ENCODE measurements around the gene HOXD13. TPM values are rescaled to one million over a fixed set of nuclear protein-coding genes. Genes with fewer than 3 reads are reported as not detected.

HOXD13 gene
- total and polyA plus RNA-seq, 2 donors (not counting 1 experiment from before 2014, with no cell fraction given) = not detected

DNA sequence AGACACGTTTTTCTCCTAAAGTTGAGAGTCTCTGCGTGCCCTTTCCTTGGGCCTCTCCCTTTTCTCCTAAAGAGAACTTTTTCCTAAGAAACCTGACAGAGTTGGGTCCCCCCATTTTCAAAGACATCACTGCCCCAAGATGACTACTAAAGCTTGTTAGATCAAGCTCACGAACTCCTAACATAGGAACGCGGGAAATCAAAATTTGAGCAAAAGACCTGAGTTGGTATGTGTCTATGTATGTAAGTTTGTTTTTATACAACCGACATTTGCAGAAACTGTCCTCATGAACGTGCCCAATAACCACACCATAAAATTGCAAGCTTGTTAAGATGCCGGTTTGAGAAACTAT, 1.4 kb downstream of the HOXD13 start:
- Histone ChIP-seq H3K4me2 (ENCODE audit: extremely low read depth, insufficient read depth, low read length) (no peak overlapping the region), H4K20me1 (ENCODE audit: control insufficient read depth, extremely low read depth, insufficient read depth, low read length) (no peaks in the 10 kb centered on the region), H3K4me3 (replicated peaks in 1 of 4; ENCODE audit: control extremely low read depth in 1 of 4, insufficient read depth in 1 of 4, low read depth in 3 of 4, low read length in 4 of 4) (no peak overlapping the region), H3K36me3 (ENCODE audit: control insufficient read depth, insufficient read depth, low read length) (no peaks in the 10 kb centered on the region), H3K27me3 (ENCODE audit: control insufficient read depth, insufficient read depth, low read length) (peaks cover 84% of the 10 kb centered on the region), H2AFZ (ENCODE audit: low read length) (no peak overlapping the region), H3K27ac (ENCODE audit: insufficient read depth, low read length) (no peak overlapping the region), H3K9ac (ENCODE audit: insufficient read depth, low read length) (no peak overlapping the region), H3K4me1 (ENCODE audit: control insufficient read depth, extremely low read depth, insufficient read depth, low read length) (no peaks in the 10 kb centered on the region), H3K9me3 (ENCODE audit: control insufficient read depth, insufficient read depth, low read depth, low read length) (no peaks in the 10 kb centered on the region), H3K79me2 (ENCODE audit: control insufficient read depth, insufficient read depth, low read length) (no peaks in the 10 kb centered on the region)
- DNase-seq (ENCODE audit: low read depth in 2 of 2) = no peak
- TF ChIP-seq EZH2 (IDR thresholded peaks at IDR 0.05; ENCODE audit: low read length, missing control alignments) = no peak
- TF ChIP-seq, protein P1, sequence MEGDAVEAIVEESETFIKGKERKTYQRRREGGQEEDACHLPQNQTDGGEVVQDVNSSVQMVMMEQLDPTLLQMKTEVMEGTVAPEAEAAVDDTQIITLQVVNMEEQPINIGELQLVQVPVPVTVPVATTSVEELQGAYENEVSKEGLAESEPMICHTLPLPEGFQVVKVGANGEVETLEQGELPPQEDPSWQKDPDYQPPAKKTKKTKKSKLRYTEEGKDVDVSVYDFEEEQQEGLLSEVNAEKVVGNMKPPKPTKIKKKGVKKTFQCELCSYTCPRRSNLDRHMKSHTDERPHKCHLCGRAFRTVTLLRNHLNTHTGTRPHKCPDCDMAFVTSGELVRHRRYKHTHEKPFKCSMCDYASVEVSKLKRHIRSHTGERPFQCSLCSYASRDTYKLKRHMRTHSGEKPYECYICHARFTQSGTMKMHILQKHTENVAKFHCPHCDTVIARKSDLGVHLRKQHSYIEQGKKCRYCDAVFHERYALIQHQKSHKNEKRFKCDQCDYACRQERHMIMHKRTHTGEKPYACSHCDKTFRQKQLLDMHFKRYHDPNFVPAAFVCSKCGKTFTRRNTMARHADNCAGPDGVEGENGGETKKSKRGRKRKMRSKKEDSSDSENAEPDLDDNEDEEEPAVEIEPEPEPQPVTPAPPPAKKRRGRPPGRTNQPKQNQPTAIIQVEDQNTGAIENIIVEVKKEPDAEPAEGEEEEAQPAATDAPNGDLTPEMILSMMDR (conservative IDR thresholded peaks at IDR 0.05 in 1 of 2, IDR thresholded peaks at IDR 0.05 in 1 of 2; ENCODE audit: low read depth in 1 of 2, low read length in 2 of 2) = no peak

DNA sequence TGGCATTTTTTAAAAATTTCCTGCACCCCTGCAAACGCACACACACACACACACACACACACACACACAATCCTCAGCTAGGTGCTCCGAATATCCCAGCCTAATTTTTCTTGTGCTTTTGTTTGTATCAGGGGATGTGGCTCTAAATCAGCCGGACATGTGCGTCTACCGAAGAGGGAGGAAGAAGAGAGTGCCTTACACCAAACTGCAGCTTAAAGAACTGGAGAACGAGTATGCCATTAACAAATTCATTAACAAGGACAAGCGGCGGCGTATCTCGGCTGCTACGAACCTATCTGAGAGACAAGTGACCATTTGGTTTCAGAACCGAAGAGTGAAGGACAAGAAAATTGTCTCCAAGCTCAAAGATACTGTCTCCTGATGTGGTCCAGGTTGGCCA, 1.8 kb downstream of the HOXD13 start:
- no peaks in the 10 kb centered on the region for H3K36me3 ChIP-seq (ENCODE audit: control insufficient read depth, insufficient read depth, low read length)
- no peaks in the 10 kb centered on the region for H4K20me1 ChIP-seq (ENCODE audit: control insufficient read depth, extremely low read depth, insufficient read depth, low read length)
- no peak overlapping the region for H3K27ac ChIP-seq (ENCODE audit: insufficient read depth, low read length)
- H2AFZ ChIP-seq (ENCODE audit: low read length) = no peak overlapping the region
- no peak for DNase-seq (ENCODE audit: low read depth in 2 of 2)
- H3K4me1 ChIP-seq (ENCODE audit: control insufficient read depth, extremely low read depth, insufficient read depth, low read length) = no peaks in the 10 kb centered on the region
- no peaks in the 10 kb centered on the region for H3K79me2 ChIP-seq (ENCODE audit: control insufficient read depth, insufficient read depth, low read length)
- no peaks in the 10 kb centered on the region for H3K9me3 ChIP-seq (ENCODE audit: control insufficient read depth, insufficient read depth, low read depth, low read length)
- no peak overlapping the region for H3K4me3 ChIP-seq (replicated peaks in 1 of 4; ENCODE audit: control extremely low read depth in 1 of 4, insufficient read depth in 1 of 4, low read depth in 3 of 4, low read length in 4 of 4)
- TF ChIP-seq, protein P1 (conservative IDR thresholded peaks at IDR 0.05 in 1 of 2, IDR thresholded peaks at IDR 0.05 in 1 of 2; ENCODE audit: low read depth in 1 of 2, low read length in 2 of 2) = no peak
- TF ChIP-seq EZH2 (IDR thresholded peaks at IDR 0.05; ENCODE audit: low read length, missing control alignments) = no peak
- peaks cover 84% of the 10 kb centered on the region for H3K27me3 ChIP-seq (ENCODE audit: control insufficient read depth, insufficient read depth, low read length)
- H3K9ac ChIP-seq (ENCODE audit: insufficient read depth, low read length) = no peak overlapping the region
- H3K4me2 ChIP-seq (ENCODE audit: extremely low read depth, insufficient read depth, low read length) = no peak overlapping the region

DNA sequence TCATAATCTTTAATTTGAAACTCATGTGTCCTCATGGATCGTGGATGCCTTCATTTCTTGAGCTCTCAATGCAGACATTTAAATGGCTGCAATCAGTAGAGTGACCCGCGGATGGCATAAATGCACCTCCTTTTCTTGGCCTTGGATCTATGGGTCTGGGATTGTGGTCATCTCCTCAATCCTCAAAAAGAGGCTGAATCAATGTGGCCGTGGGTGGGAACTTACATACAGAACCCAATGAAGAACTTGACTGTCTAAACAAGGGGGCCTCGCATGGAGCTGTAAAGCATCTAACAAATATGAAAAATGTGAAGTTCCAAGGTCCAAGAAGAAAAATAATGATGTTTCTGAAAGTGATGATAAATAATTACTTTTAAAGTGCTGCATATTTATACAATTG, 2.9 kb downstream of the HOXD13 start:
- no peaks in the 10 kb centered on the region for H3K9me3 ChIP-seq (ENCODE audit: control insufficient read depth, insufficient read depth, low read depth, low read length)
- H3K4me1 ChIP-seq (ENCODE audit: control insufficient read depth, extremely low read depth, insufficient read depth, low read length) = no peaks in the 10 kb centered on the region
- no peak overlapping the region for H3K9ac ChIP-seq (ENCODE audit: insufficient read depth, low read length)
- no peaks in the 10 kb centered on the region for H3K79me2 ChIP-seq (ENCODE audit: control insufficient read depth, insufficient read depth, low read length)
- DNase-seq (ENCODE audit: low read depth in 2 of 2) = no peak
- no peak overlapping the region for H3K27ac ChIP-seq (ENCODE audit: insufficient read depth, low read length)
- TF ChIP-seq, protein P1 (conservative IDR thresholded peaks at IDR 0.05 in 1 of 2, IDR thresholded peaks at IDR 0.05 in 1 of 2; ENCODE audit: low read depth in 1 of 2, low read length in 2 of 2) = no peak
- TF ChIP-seq EZH2 (IDR thresholded peaks at IDR 0.05; ENCODE audit: low read length, missing control alignments) = no peak
- H3K4me3 ChIP-seq (replicated peaks in 1 of 4; ENCODE audit: control extremely low read depth in 1 of 4, insufficient read depth in 1 of 4, low read depth in 3 of 4, low read length in 4 of 4) = no peak overlapping the region
- H3K4me2 ChIP-seq (ENCODE audit: extremely low read depth, insufficient read depth, low read length) = no peak overlapping the region
- H3K36me3 ChIP-seq (ENCODE audit: control insufficient read depth, insufficient read depth, low read length) = no peaks in the 10 kb centered on the region
- H3K27me3 ChIP-seq (ENCODE audit: control insufficient read depth, insufficient read depth, low read length) = peaks cover 86% of the 10 kb centered on the region
- no peaks in the 10 kb centered on the region for H4K20me1 ChIP-seq (ENCODE audit: control insufficient read depth, extremely low read depth, insufficient read depth, low read length)
- no peak overlapping the region for H2AFZ ChIP-seq (ENCODE audit: low read length)

All from fibroblast of lung (primary cell).